HEK293T (cell line): ENCODE measurements around the gene RTEL1.

Experiments used
- ELF4 ChIP-seq: fragments of 450-650 bp; IDR thresholded peaks from 2 replicates; pipeline ENCODE4 v1.6.1; 2017; ENCODE audit warnings: antibody characterized with exemption
- FOXA1 ChIP-seq: fragments of 450-650 bp; IDR thresholded peaks from 2 replicates; pipeline ENCODE4 v1.6.1; 2016; ENCODE audit warnings: mild to moderate bottlenecking
- FOXM1 ChIP-seq: fragments of 450-650 bp; IDR thresholded peaks from 2 replicates; pipeline ENCODE4 v1.6.1; 2017; ENCODE audit warnings: mild to moderate bottlenecking, borderline replicate concordance
- HDGF ChIP-seq: fragments of 450-650 bp; IDR thresholded peaks from 2 replicates; pipeline ENCODE4 v1.6.1; 2017; ENCODE audit warnings: antibody characterized with exemption, borderline replicate concordance
- L3MBTL2 ChIP-seq: fragments of 450-650 bp; conservative IDR thresholded peaks from 2 replicates; pipeline ENCODE4 v1.6.1; 2016; ENCODE audit warnings: mild to moderate bottlenecking
- LEF1 ChIP-seq: fragments of 450-650 bp; IDR thresholded peaks from 2 replicates; pipeline ENCODE4 v1.6.1; 2017; ENCODE audit warnings: mild to moderate bottlenecking, borderline replicate concordance
- PKNOX1 ChIP-seq: fragments of 450-650 bp; IDR thresholded peaks from 2 replicates; pipeline ENCODE4 v1.6.1; 2016
- SUZ12 ChIP-seq: fragments of 450-650 bp; IDR thresholded peaks from 2 replicates; pipeline ENCODE4 v1.6.1; 2016; ENCODE audit warnings: mild to moderate bottlenecking
- TARDBP ChIP-seq: fragments of 450-650 bp; IDR thresholded peaks from 2 replicates; pipeline ENCODE4 v1.6.1; 2016

- TF ChIP-seq PKNOX1 (no peak), SUZ12 (no peak), FOXM1 (no peak), ELF4 (no peak), L3MBTL2 (no peak), LEF1 (no peak), HDGF (no peak), TARDBP (no peak), FOXA1 (no peak)
Observed at GRCh38 chr20:63627751-63628245, 30.3 kb upstream of the RTEL1 start.
